OCI-LY1 (cell line): ENCODE data around the gene WDR6.

Source experiments
- H2AFZ ChIP-seq: fragments of 200-600 bp; sonication (generic), shearing (Covaris generic); 2 replicates; pipeline ENCODE4 v1.6.0; 2014; ENCODE audit warnings: antibody characterized with exemption, mild to moderate bottlenecking, low read length
- H3F3A ChIP-seq: fragments of 200-600 bp; sonication (generic), shearing (Covaris generic); 2 replicates; pipeline ENCODE4 v1.6.0; 2014; ENCODE audit warnings: mild to moderate bottlenecking, antibody characterized with exemption, low read length, moderate library complexity; ENCODE audit not compliant: insufficient read depth
- H3K27ac ChIP-seq: fragments of 200-600 bp; sonication (generic); 2 replicates; pipeline ENCODE4 v1.5.1; 2014; ENCODE audit warnings: low read length, mixed run types, mild to moderate bottlenecking, low read depth; ENCODE audit not compliant: poor library complexity, severe bottlenecking
- H3K27me3 ChIP-seq: fragments of 200-600 bp; sonication (generic); 2 replicates; pipeline ENCODE4 v1.6.0; 2014; ENCODE audit warnings: antibody characterized with exemption, mild to moderate bottlenecking, low read length, moderate library complexity; ENCODE audit not compliant: insufficient read depth
- H3K36me3 ChIP-seq: fragments of 200-600 bp; sonication (generic); 2 replicates; pipeline ENCODE4 v1.6.1; 2014; ENCODE audit warnings: mild to moderate bottlenecking, antibody characterized with exemption, low read length, moderate library complexity, mixed read lengths; ENCODE audit not compliant: insufficient read depth
- H3K4me1 ChIP-seq: fragments of 200-600 bp; sonication (generic); 2 replicates; pipeline ENCODE4 v1.5.1; 2014; ENCODE audit warnings: mild to moderate bottlenecking, low read length, moderate library complexity; ENCODE audit not compliant: insufficient read depth, severe bottlenecking
- H3K4me2 ChIP-seq: fragments of 200-600 bp; sonication (generic), shearing (Covaris generic); 2 replicates; pipeline ENCODE4 v1.6.1; 2014; ENCODE audit warnings: low read length
- H3K4me3 ChIP-seq: fragments of 200-600 bp; sonication (generic); 2 replicates; pipeline ENCODE4 v1.5.1; 2014; ENCODE audit warnings: low read length, low read depth, mild to moderate bottlenecking, mixed read lengths; ENCODE audit not compliant: poor library complexity, severe bottlenecking
- H3K79me2 ChIP-seq: fragments of 200-600 bp; shearing (Covaris generic); 2 replicates; pipeline ENCODE4 v1.6.1; 2016; ENCODE audit warnings: mixed run types, low read length, mixed read lengths; ENCODE audit not compliant: insufficient read depth
- H3K9ac ChIP-seq: fragments of 200-600 bp; sonication (generic), shearing (Covaris generic); 2 replicates; pipeline ENCODE4 v1.6.1; 2014; ENCODE audit warnings: mild to moderate bottlenecking, low read length, mixed read lengths
- H3K9me2 ChIP-seq: fragments of 200-600 bp; sonication (generic), shearing (Covaris generic); 2 replicates; pipeline ENCODE4 v1.6.1; 2014; ENCODE audit warnings: low read depth, mild to moderate bottlenecking, low read length, mixed read lengths
- H3K9me3 ChIP-seq: fragments of 200-600 bp; shearing (Covaris generic); 2 replicates; pipeline ENCODE4 v1.6.1; 2014; ENCODE audit warnings: low read length, mixed read lengths
- H4K20me1 ChIP-seq: fragments of 200-600 bp; sonication (generic), shearing (Covaris generic); 2 replicates; pipeline ENCODE4 v1.6.0; 2016; ENCODE audit warnings: mild to moderate bottlenecking, low read length; ENCODE audit not compliant: insufficient read depth
- CTCF ChIP-seq: fragments of 200-600 bp; sonication (generic), shearing (Covaris generic); IDR thresholded peaks from 2 replicates; pipeline ENCODE4 v1.5.1; 2017; ENCODE audit warnings: mild to moderate bottlenecking, antibody characterized with exemption, low read length, moderate library complexity, mixed read lengths
- EZH2 ChIP-seq: fragments of 200-600 bp; sonication (generic), shearing (Covaris generic); IDR thresholded peaks from 2 replicates; pipeline ENCODE4 v1.8.0; 2017; ENCODE audit warnings: borderline replicate concordance, mixed run types, mild to moderate bottlenecking, antibody characterized with exemption, low read length, moderate library complexity, mixed read lengths

The WDR6 gene

GRCh38 chr3:49058011-49058410 is 50.8 kb downstream of the WDR6 start:
- Histone ChIP-seq H2AFZ (no peak overlapping the region), H3K9ac (no peak overlapping the region), H4K20me1 (no peaks in the 10 kb centered on the region), H3K27me3 (no peaks in the 10 kb centered on the region), H3K79me2 (no peaks in the 10 kb centered on the region), H3K9me2 (no peaks in the 10 kb centered on the region), H3K27ac (no peak overlapping the region), H3K4me3 (no peak overlapping the region), H3F3A (no peaks in the 10 kb centered on the region), H3K4me2 (no peak overlapping the region), H3K4me1 (no peaks in the 10 kb centered on the region), H3K36me3 (peaks cover 75% of the 10 kb centered on the region), H3K9me3 (no peaks in the 10 kb centered on the region)
- TF ChIP-seq EZH2 (no peak), CTCF (no peak)
